Gastrocnemius medialis (tissue), 4 donors: Measurements from ENCODE around the gene LCT.

ENCODE experiments used
- CTCF ChIP-seq, 5 experiments: fragments of 450-650 bp in 3 of 5; fragments of 200-600 bp in 2 of 5; sonication (generic) in 2 of 5; IDR thresholded peaks in 4 of 5; conservative IDR thresholded peaks in 1 of 5; 1 replicate in 4 of 5; 2 replicates in 1 of 5; pipeline ENCODE4 v1.5.1; 2016 to 2019; ENCODE audit warnings: antibody characterized with exemption in 5 of 5, mild to moderate bottlenecking in 3 of 5, moderate library complexity in 3 of 5
- POLR2A ChIP-seq, 2 donors: fragments of 450-650 bp; IDR thresholded peaks; one replicate each; pipeline ENCODE4 v1.6.1; 2017; ENCODE audit warnings: antibody characterized with exemption in 2 of 2, mild to moderate bottlenecking in 2 of 2, moderate library complexity in 2 of 2

DNA sequence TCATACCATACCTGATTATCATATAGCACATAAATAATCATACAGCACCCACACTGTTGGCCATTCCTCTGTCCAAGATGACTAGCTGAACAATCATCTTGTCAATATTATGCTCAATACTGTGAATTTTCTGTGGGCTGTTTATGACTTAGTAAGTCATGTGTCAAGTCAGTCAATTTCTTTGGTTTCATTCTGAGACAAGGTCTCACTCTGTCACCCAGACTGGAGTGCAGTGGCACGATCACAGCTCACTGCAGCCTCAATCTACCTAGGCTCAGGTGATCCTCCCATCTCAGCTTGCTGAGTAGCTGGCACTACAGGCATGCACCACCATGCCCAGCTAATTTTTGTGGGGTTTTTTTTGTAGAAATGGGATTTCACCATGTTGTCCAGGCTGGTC is 33.6 kb upstream of the LCT start:
- TF ChIP-seq CTCF (IDR thresholded peaks at IDR 0.05 in 4 of 5, conservative IDR thresholded peaks at IDR 0.05 in 1 of 5) (no peak), POLR2A (IDR thresholded peaks at IDR 0.05) (no peak)
